ENCODE results near the gene ZNF593OS. TPM values are rescaled to one million over a fixed set of nuclear protein-coding genes. Genes with fewer than 3 reads are reported as not detected.

ZNF593OS gene
- total RNA-seq, 4 donors from 2014 or later: not detected

GRCh38 chr1:26200413-26200812 lies 28.8 kb upstream of the ZNF593OS start:
- H3K4me1 ChIP-seq: peaks cover 0 to 9% (median 0%) of the 10 kb centered on the region in 3 donors
- no peaks in the 10 kb centered on the region for H3K9me3 ChIP-seq
- 57% methylated on average over 4 of the region's 5 CpGs; no CpG with 5 or more reads in 1 of the 2 donors for WGBS, 2 donors (ENCODE audit: low coverage in 1 of 2)
- H3K27ac ChIP-seq: no peak overlapping the region
- TF ChIP-seq POLR2A (IDR thresholded peaks at IDR 0.05) (no peak), POLR2AphosphoS5 (IDR thresholded peaks at IDR 0.05) (no peak), EP300 (IDR thresholded peaks at IDR 0.05) (no peak), CTCF (IDR thresholded peaks at IDR 0.05) (no peak)
- H3K27me3 ChIP-seq: peaks cover 42% of the 10 kb centered on the region
- no peak overlapping the region for H3K4me3 ChIP-seq
- ATAC-seq: no peak
- H3K36me3 ChIP-seq: no peaks in the 10 kb centered on the region

GRCh38 chr1:26197813-26198212 lies 26.2 kb upstream of the ZNF593OS start:
- ATAC-seq: no peak
- no peaks in the 10 kb centered on the region for H3K9me3 ChIP-seq
- no peak for TF ChIP-seq POLR2A (IDR thresholded peaks at IDR 0.05)
- TF ChIP-seq EP300 (IDR thresholded peaks at IDR 0.05): no peak
- no peak for TF ChIP-seq POLR2AphosphoS5 (IDR thresholded peaks at IDR 0.05)
- no peak for TF ChIP-seq CTCF (IDR thresholded peaks at IDR 0.05)
- peaks cover 38% of the 10 kb centered on the region for H3K27me3 ChIP-seq
- 67 to 78% methylated on average over 5 to 8 of the region's 11 CpGs for WGBS, 2 donors (ENCODE audit: low coverage in 1 of 2)
- H3K4me3 ChIP-seq: no peak overlapping the region
- H3K36me3 ChIP-seq: no peaks in the 10 kb centered on the region
- H3K27ac ChIP-seq: no peak overlapping the region
- peaks cover 0 to 9% (median 0%) of the 10 kb centered on the region in 3 donors for H3K4me1 ChIP-seq

GRCh38 chr1:26197301-26197700 lies 25.7 kb upstream of the ZNF593OS start:
- no CpG with 5 or more reads among the region's 3 CpGs for WGBS, 2 donors (ENCODE audit: low coverage in 1 of 2)
- no peak for ATAC-seq
- no peak overlapping the region for H3K27ac ChIP-seq
- no peaks in the 10 kb centered on the region for H3K9me3 ChIP-seq
- H3K36me3 ChIP-seq: no peaks in the 10 kb centered on the region
- no peak overlapping the region for H3K4me3 ChIP-seq
- peaks cover 34% of the 10 kb centered on the region for H3K27me3 ChIP-seq
- no peak for TF ChIP-seq CTCF (IDR thresholded peaks at IDR 0.05)
- TF ChIP-seq POLR2AphosphoS5 (IDR thresholded peaks at IDR 0.05): no peak
- no peak for TF ChIP-seq POLR2A (IDR thresholded peaks at IDR 0.05)
- TF ChIP-seq EP300 (IDR thresholded peaks at IDR 0.05): no peak
- H3K4me1 ChIP-seq: peaks cover 0 to 9% (median 0%) of the 10 kb centered on the region in 3 donors

- TF ChIP-seq POLR2AphosphoS5 (IDR thresholded peaks at IDR 0.05) (no peak), EP300 (IDR thresholded peaks at IDR 0.05) (no peak), POLR2A (IDR thresholded peaks at IDR 0.05) (no peak), CTCF (IDR thresholded peaks at IDR 0.05) (no peak)
- no peaks in the 10 kb centered on the region for H3K9me3 ChIP-seq
- H3K27ac ChIP-seq: no peak overlapping the region
- H3K4me1 ChIP-seq: peaks cover 0 to 2% (median 0%) of the 10 kb centered on the region in 3 donors
- no peaks in the 10 kb centered on the region for H3K36me3 ChIP-seq
- no peak overlapping the region for H3K4me3 ChIP-seq
- ATAC-seq: no peak
- peaks cover 23% of the 10 kb centered on the region for H3K27me3 ChIP-seq
- WGBS, 2 donors (ENCODE audit: low coverage in 1 of 2): 27 to 70% methylated on average over 2 to 3 of the region's 3 CpGs
These were observed 24.2 kb upstream of the ZNF593OS start for GRCh38 chr1:26195805-26196204.

GRCh38 chr1:26191739-26192138 lies 20.1 kb upstream of the ZNF593OS start:
- H3K36me3 ChIP-seq: no peaks in the 10 kb centered on the region
- no peak for TF ChIP-seq CTCF (IDR thresholded peaks at IDR 0.05)
- TF ChIP-seq EP300 (IDR thresholded peaks at IDR 0.05): no peak
- WGBS, 2 donors (ENCODE audit: low coverage in 1 of 2): 30 to 44% methylated on average over 1 to 3 of the region's 3 CpGs
- H3K4me3 ChIP-seq: no peak overlapping the region
- no peak overlapping the region for H3K27ac ChIP-seq
- ATAC-seq: no peak
- H3K27me3 ChIP-seq: no peaks in the 10 kb centered on the region
- H3K9me3 ChIP-seq: no peaks in the 10 kb centered on the region
- H3K4me1 ChIP-seq: no peaks in the 10 kb centered on the region

Measured in gastroesophageal sphincter (tissue), 4 donors.